RPMI7951 (cell line): Measurements from ENCODE around the gene CDK11B. TPM values are rescaled to one million over a fixed set of nuclear protein-coding genes. Genes with fewer than 3 reads are reported as not detected.
A peak's percentile ranks its signal among the peaks of the same experiment; 100 is the strongest.
"Not testable (repeated sequence)": the region's sequence is repeated elsewhere in the genome, so short reads cannot be mapped to it uniquely, and the experiment has no call there.

Experiments
- DNase-seq: peaks from one replicate; pipeline ENCODE4 v3.0.0-alpha.2; 2012; ENCODE audit warnings: low read depth
- total RNA-seq: library from RNA; depleted of rRNA; stranded (reverse); fragments of >200 nt; shearing (Covaris generic); gene quantifications from 2 replicates; pipeline ENCODE4 v1.2.3, GENCODE V29; 2014; rRNA removed

Gene CDK11B
- total RNA-seq, result 10.0 and 10.7 TPM in 2 replicates

- DNase-seq, result peak; percentile 89
These were observed at the start of gene CDK11B for GRCh38 chr1:1658583-1659549. TSS of gene CDK11B (minus strand) at chr1:1659004. CDS start at chr1:1657485, 1,519 bp downstream.

GRCh38 chr1:1707897-1708296, 49.1 kb upstream of the CDK11B start:
- not testable (repeated sequence) for DNase-seq

- DNase-seq, result not testable (repeated sequence)
These were observed 48.4 kb upstream of the CDK11B start for GRCh38 chr1:1707241-1707640.

- not testable (repeated sequence) for DNase-seq
These were observed 46.8 kb upstream of the CDK11B start for GRCh38 chr1:1705623-1706022.

- not testable (repeated sequence) for DNase-seq
These were observed 45.6 kb upstream of the CDK11B start for GRCh38 chr1:1704284-1704957.

GRCh38 chr1:1703796-1704195, 45.0 kb upstream of the CDK11B start:
- DNase-seq, result no peak

- not testable (repeated sequence) for DNase-seq
These were observed 43.7 kb upstream of the CDK11B start for GRCh38 chr1:1702506-1702905.

GRCh38 chr1:1700557-1700956, 41.8 kb upstream of the CDK11B start:
- not testable (repeated sequence) for DNase-seq

- DNase-seq, result not testable (repeated sequence)
These were observed 41.3 kb upstream of the CDK11B start for GRCh38 chr1:1700067-1700466.

GRCh38 chr1:1699061-1699460, 40.3 kb upstream of the CDK11B start:
- DNase-seq, result not testable (repeated sequence)

- not testable (repeated sequence) for DNase-seq
These were observed 38.8 kb upstream of the CDK11B start for GRCh38 chr1:1697358-1698183.

- DNase-seq, result not testable (repeated sequence)
These were observed 37.9 kb upstream of the CDK11B start for GRCh38 chr1:1696431-1697357.

GRCh38 chr1:1692714-1693647, 34.2 kb upstream of the CDK11B start, which contains the start of gene SLC35E2B:
TSS of gene SLC35E2B (minus strand) at chr1:1692795. CDS start at chr1:1676699, 16,096 bp downstream.
- peak; percentile 82 for DNase-seq

- peak; percentile 65 for DNase-seq
These were observed 33.5 kb upstream of the CDK11B start for GRCh38 chr1:1692324-1692713.

GRCh38 chr1:1691443-1691842, 32.6 kb upstream of the CDK11B start:
- DNase-seq, result not testable (repeated sequence)

- DNase-seq, result not testable (repeated sequence)
These were observed 30.7 kb upstream of the CDK11B start for GRCh38 chr1:1689526-1689925.

- DNase-seq, result no peak
These were observed 29.0 kb upstream of the CDK11B start for GRCh38 chr1:1687846-1688245.

- no peak for DNase-seq
These were observed 25.4 kb upstream of the CDK11B start for GRCh38 chr1:1684031-1684681.
